CD4-positive, alpha-beta T cell treated with Interferon alpha-2 for 1 hour (primary cell): ENCODE data around the gene AFM.
A peak's percentile ranks its signal among the peaks of the same experiment; 100 is the strongest.

ENCODE experiments used
- DNase-seq, 2 donors: peaks; one replicate each; pipeline ENCODE4 v3.0.0-alpha.2; 2020 to 2022

AFM gene, protein sequence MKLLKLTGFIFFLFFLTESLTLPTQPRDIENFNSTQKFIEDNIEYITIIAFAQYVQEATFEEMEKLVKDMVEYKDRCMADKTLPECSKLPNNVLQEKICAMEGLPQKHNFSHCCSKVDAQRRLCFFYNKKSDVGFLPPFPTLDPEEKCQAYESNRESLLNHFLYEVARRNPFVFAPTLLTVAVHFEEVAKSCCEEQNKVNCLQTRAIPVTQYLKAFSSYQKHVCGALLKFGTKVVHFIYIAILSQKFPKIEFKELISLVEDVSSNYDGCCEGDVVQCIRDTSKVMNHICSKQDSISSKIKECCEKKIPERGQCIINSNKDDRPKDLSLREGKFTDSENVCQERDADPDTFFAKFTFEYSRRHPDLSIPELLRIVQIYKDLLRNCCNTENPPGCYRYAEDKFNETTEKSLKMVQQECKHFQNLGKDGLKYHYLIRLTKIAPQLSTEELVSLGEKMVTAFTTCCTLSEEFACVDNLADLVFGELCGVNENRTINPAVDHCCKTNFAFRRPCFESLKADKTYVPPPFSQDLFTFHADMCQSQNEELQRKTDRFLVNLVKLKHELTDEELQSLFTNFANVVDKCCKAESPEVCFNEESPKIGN

DNA sequence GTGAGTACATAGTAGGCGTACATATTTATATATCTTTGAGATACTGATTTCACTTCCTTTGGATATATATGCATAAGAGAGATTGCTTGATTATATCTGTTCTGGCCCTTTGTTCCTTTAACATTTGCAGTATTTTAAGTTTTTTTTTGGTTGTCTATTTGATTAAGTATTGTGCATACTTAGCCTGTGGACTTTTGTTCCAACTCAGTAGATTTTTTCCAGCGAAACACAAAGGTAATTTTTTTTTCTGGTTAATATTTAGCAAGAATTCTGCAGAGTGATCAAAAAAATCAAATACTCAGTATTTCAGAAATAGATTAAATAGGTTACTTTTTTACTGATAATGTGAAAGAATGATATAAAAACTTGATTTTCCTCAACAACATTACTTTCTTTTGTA is at the start of gene AFM:
Gene AFM, plus strand, starts transcription at position 388 of the 400 bp plus-strand sequence. CDS start 31 bp downstream, outside the sequence.
- DNase-seq, result no peak

DNA sequence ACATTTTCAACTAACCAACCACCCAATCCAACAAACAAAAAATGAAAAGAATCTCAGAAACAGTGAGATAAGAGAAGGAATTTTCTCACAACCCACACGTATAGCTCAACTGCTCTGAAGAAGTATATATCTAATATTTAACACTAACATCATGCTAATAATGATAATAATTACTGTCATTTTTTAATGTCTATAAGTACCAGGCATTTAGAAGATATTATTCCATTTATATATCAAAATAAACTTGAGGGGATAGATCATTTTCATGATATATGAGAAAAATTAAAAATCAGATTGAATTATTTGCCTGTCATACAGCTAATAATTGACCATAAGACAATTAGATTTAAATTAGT is 49.8 kb upstream of the AFM start:
- no peak for DNase-seq

DNA sequence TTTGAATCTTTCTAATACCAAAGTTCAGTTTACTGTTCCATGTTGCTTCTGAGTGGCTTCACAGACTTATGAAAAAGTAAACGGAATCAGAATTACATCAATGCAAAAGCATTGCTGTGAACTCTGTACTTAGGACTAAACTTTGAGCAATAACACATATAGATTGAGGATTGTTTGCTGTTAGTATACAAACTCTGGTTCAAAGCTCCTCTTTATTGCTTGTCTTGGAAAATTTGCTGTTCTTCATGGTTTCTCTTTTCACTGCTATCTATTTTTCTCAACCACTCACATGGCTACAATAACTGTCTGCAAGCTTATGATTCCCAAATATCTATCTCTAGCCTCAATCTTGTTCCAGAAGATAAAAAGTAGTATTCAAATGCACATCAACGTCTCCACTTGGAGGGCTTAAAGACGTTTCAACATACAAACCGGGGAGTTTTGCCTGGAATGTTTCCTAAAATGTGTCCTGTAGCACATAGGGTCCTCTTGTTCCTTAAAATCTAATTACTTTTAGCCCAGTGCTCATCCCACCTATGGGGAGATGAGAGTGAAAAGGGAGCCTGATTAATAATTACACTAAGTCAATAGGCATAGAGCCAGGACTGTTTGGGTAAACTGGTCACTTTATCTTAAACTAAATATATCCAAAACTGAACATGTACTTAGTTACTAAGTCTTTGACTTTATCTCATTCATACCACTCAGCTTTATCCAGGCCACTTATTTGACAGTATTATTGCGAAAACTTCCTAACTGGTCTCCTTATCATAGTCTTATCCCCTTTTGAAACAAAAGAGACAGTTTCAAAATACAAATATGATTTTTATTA is 49.2 kb upstream of the AFM start:
- no peak for DNase-seq

DNA sequence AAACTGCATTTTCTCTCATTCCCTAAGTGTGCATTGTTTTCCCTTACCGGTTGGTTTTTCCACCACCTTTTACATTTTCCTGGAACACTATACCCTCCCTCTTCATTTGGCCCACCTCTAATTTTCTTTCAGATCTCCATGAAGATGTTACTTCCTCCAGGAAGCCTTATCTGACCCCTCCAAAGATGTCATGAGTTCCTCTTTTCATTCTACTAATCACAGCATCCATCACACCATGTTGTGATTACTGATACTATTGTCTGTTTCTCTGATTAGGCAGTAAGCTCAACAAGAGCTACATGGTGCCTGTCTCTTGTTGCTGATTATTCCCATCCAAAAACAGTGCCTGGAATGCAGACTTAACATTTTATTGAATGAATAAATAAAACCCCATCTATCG is 48.4 kb upstream of the AFM start:
- DNase-seq, result no peak

DNA sequence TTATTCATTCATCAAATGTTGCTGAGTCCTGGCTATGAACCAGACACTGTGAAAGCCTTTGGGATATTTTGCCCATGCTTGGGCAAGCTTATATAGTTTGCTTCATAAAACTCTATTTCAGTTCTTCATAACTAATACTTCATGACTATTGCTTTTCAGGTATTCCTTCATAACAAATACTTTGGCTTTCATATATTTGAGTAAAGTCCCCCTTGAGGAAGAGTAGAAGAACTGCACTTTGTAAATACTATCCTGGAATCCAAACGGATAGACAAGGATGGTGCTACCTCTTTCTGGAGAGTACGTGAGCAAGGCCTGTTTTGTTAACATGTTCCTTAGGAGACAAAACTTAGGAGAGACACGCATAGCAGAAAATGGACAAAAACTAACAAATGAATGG is 47.2 kb upstream of the AFM start:
- no peak for DNase-seq

DNA sequence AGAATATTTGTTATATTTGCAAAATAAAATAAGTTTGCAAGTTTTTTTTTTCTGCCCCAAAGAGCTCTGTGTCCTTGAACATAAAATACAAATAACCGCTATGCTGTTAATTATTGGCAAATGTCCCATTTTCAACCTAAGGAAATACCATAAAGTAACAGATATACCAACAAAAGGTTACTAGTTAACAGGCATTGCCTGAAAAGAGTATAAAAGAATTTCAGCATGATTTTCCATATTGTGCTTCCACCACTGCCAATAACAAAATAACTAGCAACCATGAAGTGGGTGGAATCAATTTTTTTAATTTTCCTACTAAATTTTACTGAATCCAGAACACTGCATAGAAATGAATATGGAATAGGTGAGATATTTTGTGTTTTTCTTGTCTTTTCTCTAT is 45.6 kb upstream of the AFM start, which contains the start of gene AFP:
Gene AFP, plus strand, starts transcription at position 238 of the 400 bp plus-strand sequence. Its CDS starts 42 bp downstream, at position 280.
- no peak for DNase-seq

DNA sequence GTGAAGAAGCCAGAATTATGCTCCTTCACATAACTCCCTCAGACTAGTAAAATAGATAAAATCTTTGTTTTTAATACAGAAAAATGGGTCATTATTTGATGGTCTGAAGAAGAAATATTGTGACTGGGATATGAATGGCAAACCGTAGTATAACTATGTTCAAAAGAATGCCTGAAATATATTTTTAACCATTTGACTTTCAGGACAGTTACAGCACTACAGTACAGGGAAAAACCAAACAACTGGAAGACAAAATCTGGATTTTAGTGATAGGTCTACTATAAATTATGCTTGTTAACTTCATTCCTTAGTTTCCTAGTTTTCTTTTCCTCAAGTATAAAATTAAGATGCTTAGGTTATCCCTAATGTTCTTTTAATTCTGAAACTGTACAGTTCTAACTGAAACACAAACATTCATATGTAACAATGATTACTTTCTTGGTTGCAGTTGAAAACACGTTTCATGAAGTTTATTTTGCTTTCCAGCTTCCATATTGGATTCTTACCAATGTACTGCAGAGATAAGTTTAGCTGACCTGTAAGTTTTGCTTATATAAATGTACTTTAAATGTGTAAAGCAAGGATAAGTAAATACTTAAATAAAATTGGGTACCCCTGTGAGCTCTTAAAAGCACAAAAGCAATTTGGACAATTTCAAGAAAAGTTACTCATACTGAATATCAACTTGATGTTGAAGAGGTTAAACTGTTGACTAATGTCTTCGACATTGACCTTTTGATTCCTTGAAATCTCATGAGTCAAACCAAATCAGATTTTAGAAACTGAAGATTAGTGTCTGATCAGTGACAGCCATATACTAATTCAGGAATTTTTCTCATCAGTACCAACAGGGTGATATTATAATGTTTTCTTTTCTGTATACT is 44.6 kb upstream of the AFM start:
- DNase-seq, result no peak

DNA sequence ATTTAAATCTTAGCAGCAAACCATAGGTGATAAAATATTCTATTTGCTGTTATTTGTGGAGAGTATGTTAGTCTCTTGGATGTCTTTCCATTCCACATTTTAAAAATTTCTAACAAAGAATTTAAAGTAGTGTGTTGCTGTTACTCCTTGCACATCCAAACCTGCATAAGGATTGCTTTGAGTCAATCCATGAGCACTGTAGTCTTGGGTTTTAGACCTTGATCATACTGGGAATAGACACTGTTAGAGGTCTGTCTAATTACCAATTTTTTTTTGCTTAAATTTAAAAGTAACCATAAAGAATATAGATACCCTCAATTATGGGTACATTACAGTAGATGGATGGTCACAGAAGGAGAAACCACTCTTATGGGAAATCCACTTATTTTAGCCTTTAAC is 44.0 kb upstream of the AFM start:
- DNase-seq, result no peak

DNA sequence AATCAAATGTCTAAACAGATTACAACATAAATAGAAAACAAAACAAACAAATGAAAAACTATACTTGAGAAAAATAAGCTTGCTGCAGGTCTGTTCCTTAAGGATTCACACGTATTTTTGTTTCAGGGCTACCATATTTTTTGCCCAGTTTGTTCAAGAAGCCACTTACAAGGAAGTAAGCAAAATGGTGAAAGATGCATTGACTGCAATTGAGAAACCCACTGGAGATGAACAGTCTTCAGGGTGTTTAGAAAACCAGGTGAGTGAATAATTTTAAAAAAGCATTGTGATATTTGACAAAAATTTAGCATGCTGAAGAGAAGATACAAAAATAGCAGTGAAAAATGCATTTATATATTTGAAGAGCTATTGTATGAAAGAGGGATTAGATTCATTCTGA is 43.5 kb upstream of the AFM start:
- DNase-seq, result no peak

DNA sequence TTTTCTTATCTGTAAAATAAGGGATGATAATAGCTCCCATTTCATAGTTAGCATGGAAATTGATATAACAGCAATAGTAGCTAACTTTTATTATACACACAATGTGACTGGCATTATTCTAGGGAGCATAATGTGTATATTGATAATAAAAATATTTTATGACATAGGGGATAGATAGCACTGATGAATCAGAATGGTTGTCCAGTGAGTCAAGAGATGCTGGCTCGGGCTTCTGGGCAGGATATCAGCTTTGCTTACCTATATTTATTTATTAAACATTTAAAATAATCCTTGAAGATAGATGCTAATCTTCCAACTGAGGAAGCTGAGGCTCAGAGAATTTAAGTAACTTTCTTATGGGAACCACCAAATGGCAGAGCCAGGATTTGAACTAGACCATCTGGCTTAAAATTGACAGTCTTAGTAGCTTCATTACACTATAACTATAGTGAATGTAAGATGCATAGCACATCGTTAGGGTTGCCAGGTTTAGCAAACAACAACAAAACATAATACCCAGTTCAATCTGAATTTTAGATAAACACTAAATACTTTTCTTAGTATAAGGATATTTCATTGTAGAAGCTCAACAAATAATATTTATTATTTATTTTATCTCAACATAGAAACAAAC is 42.8 kb upstream of the AFM start:
- no peak for DNase-seq

DNA sequence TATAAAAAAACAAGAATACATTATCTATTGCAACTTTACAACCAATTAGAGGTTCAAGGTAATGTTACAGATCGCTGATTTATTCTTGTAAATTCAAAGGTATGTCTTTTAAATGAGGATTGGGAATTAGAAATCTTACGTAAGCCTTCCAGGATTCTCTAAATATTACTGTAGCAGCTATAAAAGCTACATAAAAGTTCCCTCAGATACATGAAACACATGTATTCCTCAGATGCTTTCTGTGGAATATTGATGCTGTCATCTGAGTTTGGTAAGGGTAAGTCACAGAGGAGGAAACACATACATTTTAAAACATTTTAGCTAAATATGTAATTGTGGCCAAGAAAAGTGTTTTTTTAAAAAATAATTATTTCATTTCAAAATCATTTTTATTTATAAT is 42.1 kb upstream of the AFM start:
- DNase-seq, result no peak

DNA sequence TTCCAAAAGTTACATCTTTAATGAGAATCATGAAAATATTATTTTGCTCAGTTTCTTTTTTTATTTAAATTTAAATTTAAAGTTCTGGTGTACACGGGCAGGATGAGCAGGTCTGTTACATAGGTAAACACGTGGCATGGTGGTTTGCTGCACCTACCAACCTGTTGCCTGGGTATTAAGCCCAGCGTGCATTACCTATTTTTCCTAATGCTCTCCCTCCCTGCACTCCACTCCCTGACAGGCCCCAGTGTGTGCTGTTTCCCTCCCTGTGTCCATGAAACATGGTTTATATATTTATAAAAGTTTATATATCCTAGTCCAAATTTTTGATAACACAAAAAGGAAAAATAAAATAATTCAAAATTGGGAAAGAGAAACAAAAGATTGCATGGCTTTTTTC is 41.6 kb upstream of the AFM start:
- DNase-seq, result no peak

DNA sequence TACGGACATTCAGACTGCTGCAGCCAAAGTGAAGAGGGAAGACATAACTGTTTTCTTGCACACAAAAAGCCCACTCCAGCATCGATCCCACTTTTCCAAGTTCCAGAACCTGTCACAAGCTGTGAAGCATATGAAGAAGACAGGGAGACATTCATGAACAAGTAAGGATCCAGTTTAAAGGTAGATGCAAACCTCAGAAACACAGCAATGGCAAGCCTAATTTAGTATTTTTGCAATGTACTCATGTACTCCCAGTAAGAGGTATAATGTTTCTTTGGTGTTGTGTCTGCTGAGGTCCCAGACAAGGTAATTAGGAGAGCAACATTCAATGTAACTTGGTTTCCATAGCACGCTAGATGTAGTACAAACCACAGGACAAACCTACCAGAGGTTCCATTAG is 40.9 kb upstream of the AFM start:
- DNase-seq, result no peak

DNA sequence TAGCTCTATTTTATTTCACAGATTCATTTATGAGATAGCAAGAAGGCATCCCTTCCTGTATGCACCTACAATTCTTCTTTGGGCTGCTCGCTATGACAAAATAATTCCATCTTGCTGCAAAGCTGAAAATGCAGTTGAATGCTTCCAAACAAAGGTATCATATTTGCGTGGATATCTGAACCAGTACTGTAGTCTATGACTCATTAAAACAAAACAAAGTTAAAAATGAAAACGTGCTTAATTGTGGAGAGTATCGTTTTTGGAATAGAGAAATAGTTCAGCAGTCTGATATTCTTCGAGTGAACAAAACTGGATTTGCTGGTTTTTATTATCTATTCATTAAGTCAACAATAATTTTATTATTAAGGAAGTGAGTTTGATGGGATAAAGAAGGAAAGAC is 39.3 kb upstream of the AFM start:
- DNase-seq, result no peak

DNA sequence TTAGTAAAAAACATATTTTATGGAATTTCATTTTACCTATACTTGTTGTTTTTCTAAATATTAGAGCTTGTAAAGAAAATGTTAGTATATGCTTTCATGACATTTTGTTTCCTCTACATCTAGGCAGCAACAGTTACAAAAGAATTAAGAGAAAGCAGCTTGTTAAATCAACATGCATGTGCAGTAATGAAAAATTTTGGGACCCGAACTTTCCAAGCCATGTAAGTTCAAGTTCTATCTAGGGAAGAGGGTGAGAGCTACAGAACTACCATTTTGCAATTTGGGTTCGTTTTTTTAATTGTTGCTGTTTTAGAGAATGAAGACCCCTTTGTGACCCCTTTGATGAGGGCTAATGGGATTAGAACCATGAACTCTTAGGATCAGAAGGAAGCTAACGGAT is 38.3 kb upstream of the AFM start:
- no peak for DNase-seq

DNA sequence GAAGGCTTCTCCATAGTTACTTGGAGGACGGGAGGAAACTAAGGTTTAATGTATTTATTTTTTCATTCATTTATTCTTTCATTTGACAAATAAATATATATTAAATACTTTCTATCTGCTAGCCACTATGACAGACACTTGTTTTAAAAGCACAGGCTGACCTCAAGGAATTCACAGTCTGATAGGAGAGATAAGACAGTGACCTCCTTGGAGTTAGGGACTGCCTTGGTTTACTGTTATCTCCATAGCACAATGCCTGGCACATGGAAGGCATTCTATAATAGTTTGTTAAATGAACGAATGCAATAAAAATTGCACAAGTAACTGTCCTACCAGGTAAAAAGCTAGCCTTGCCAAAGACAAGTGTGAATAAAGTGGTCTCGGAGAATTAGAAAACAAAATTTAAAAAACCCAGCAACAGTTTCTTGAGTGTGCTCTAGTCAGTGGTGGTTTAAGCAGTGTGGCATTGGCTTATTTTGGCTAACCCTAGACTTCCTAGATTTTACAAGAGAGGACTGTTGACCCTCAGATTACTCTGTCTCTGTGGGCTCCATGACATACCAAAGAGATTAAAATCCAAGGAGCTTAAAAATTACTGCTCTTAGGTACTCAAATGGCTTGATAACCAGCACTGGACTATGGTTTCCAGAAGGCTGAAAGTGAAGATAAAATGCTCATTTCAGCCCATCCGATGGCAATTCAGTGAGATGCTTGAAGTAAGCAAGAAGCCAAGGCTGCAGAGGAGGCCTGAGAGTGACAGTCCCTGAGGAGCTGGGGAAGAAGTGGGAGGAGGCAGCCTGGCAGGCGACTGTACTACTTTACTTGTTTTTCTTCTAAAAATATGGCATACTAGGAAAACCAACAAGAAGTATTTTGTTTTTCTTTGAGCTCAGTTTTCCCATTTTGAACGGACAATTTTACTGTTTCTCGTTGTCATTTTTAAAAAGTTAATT is 35.9 kb upstream of the AFM start:
- no peak for DNase-seq

DNA sequence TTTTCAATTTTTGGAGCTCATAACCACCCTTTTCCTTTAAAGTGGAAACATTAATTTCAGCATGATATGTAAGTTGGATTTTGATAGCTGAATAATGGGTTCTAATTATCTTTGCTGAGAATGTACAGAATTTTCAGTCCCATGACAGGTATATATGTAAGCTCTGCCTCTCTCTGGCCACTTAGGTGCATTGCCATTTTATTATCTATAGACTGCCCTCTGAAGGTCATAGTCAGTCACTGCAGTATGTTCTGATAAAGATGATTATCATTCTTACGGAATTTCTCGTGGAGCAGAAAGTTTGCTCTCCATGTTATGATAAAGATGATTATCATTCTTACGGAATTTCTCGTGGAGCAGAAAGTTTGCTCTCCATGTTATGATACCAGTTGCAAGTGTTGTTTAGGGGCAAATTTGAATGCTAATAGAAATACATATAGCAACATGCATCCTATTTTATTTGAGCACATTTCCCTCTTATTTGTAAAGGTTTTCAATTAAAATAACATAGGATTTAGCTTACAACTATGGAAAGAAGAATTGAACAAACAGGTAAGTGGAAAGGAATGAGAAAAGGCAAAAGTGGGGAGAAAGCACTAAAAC is 35.1 kb upstream of the AFM start:
- peak in 1 of 2 donors; percentile 34 for DNase-seq

DNA sequence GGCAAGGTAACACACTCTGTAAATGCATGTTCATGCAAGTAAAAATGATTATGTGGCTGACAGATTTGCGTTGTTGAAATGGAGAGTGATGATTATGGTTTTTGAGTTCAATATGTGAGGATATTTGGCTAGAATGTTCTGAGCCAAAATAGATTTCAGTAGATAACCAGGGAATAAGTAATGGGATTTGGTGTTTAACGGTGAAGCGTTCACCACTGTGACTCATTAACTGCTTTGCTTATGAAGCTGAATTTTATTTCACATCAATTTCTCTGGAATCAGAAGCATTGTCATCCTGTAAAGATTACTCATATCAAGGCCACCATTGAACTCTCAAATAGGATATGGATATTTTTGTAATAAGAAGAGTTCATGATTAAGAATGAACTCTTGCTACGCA is 33.9 kb upstream of the AFM start:
- DNase-seq, result no peak

DNA sequence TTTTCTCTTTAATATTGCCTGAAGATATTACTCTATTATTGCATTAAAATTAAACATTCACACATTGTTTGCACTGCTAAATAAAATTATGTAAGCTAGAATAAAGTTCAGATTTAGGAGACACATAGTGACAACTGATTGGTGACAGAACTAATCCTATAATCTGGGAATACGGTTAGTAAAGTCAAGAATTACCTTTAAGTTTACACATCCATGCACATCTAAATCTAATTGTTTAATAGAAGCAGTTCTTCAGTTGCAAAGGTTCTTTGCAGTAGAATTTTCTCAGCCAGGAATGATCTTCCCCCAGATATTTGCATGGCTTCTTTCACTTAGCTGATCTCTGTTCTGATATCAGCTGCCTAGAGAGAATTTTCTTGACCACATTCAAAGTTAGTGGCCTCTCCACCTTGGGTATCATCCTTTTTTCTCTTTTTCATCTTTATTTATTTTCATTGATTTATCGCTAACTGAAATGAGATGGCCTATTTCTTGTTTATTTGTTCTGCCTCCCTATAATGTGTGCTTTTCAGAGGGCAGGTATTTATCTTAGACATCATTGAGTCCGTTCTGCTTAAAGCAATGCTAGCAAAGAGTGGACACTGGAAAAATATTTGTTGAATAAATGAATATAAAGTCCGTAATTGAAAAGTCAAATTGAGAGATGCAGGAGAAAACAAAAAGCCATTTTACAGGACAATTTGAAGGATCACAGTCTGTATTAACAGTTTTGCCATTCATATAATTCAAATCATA is 32.9 kb upstream of the AFM start:
- DNase-seq, result no peak
